ENCODE data around the gene CDC27. TPM values are rescaled to one million over a fixed set of nuclear protein-coding genes. Genes with fewer than 3 reads are reported as not detected.
A peak's percentile ranks its signal among the peaks of the same experiment; 100 is the strongest.

Gene CDC27
- total RNA-seq, 1 donor from 2014 or later: 137 TPM

DNA sequence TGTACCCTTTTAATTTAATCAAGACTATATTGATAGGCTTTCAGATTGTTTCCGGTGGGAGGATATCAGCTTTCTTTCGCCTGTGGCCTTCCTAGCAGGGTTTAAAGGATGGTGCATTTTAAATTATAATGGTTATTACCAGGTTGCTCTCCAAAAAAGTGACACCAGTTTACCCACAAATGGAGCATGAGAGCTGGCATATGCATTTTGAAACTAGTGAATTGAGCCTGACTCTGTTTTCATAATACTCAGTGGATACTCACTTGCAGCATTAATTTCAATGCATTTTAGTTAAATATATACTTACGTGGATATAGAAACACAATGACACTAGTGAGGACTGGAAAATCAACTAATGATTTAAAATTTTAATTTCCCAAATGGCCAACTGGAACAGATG lies 25.8 kb upstream of the CDC27 start:
- Histone ChIP-seq H3K4me2 (ENCODE audit: low read length) (no peak overlapping the region), H3K79me2 (ENCODE audit: insufficient read depth, low read length) (no peaks in the 10 kb centered on the region), H3K27ac (ENCODE audit: low read depth, low read length) (no peak overlapping the region), H2AFZ (ENCODE audit: low read depth, low read length) (no peak overlapping the region), H3K4me1 (ENCODE audit: insufficient read depth, low read length) (no peaks in the 10 kb centered on the region), H3K36me3 (ENCODE audit: insufficient read depth, low read length) (no peaks in the 10 kb centered on the region), H3K9ac (ENCODE audit: low read length) (no peak overlapping the region), H3K9me3 (ENCODE audit: insufficient read depth, low read depth, low read length) (no peaks in the 10 kb centered on the region), H4K20me1 (ENCODE audit: insufficient read depth, low read length) (no peaks in the 10 kb centered on the region), H3K4me3 (ENCODE audit: insufficient read depth, low read depth, low read length) (no peak overlapping the region), H3K27me3 (ENCODE audit: insufficient read depth, low read length) (no peaks in the 10 kb centered on the region)
- Mint-ChIP-seq H3K36me3 (ENCODE audit: low read depth, unreplicated experiment) (peaks cover 5% of the 10 kb centered on the region), H3K27me3 (ENCODE audit: low read depth, unreplicated experiment) (peaks cover 9% of the 10 kb centered on the region), H3K4me1 (ENCODE audit: low read depth, unreplicated experiment) (peaks cover 10% of the 10 kb centered on the region), H3K9me3 (ENCODE audit: unreplicated experiment) (peaks cover 3% of the 10 kb centered on the region), H3K4me3 (ENCODE audit: unreplicated experiment) (no peak overlapping the region), H3K27ac (ENCODE audit: unreplicated experiment) (no peak overlapping the region)
- FAIRE-seq: no peak
- DNase-seq (ENCODE audit: low read depth): no peak
- no peak for TF ChIP-seq EZH2 (IDR thresholded peaks at IDR 0.05; ENCODE audit: insufficient read depth, low read length)
- TF ChIP-seq, protein P1, sequence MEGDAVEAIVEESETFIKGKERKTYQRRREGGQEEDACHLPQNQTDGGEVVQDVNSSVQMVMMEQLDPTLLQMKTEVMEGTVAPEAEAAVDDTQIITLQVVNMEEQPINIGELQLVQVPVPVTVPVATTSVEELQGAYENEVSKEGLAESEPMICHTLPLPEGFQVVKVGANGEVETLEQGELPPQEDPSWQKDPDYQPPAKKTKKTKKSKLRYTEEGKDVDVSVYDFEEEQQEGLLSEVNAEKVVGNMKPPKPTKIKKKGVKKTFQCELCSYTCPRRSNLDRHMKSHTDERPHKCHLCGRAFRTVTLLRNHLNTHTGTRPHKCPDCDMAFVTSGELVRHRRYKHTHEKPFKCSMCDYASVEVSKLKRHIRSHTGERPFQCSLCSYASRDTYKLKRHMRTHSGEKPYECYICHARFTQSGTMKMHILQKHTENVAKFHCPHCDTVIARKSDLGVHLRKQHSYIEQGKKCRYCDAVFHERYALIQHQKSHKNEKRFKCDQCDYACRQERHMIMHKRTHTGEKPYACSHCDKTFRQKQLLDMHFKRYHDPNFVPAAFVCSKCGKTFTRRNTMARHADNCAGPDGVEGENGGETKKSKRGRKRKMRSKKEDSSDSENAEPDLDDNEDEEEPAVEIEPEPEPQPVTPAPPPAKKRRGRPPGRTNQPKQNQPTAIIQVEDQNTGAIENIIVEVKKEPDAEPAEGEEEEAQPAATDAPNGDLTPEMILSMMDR (IDR thresholded peaks at IDR 0.05; ENCODE audit: insufficient read depth, low read depth, low read length): no peak

- no peak overlapping the region for H3K9ac ChIP-seq (ENCODE audit: low read length)
- Mint-ChIP-seq H3K4me1 (ENCODE audit: low read depth, unreplicated experiment) (peaks cover 22% of the 10 kb centered on the region), H3K27me3 (ENCODE audit: low read depth, unreplicated experiment) (peaks cover 6% of the 10 kb centered on the region), H3K36me3 (ENCODE audit: low read depth, unreplicated experiment) (peaks cover 5% of the 10 kb centered on the region), H3K27ac (ENCODE audit: unreplicated experiment) (no peak overlapping the region), H3K4me3 (ENCODE audit: unreplicated experiment) (no peak overlapping the region), H3K9me3 (ENCODE audit: unreplicated experiment) (no peaks in the 10 kb centered on the region)
- no peaks in the 10 kb centered on the region for H3K9me3 ChIP-seq (ENCODE audit: insufficient read depth, low read depth, low read length)
- H3K4me2 ChIP-seq (ENCODE audit: low read length): no peak overlapping the region
- no peak for DNase-seq (ENCODE audit: low read depth)
- no peaks in the 10 kb centered on the region for H3K4me1 ChIP-seq (ENCODE audit: insufficient read depth, low read length)
- H2AFZ ChIP-seq (ENCODE audit: low read depth, low read length): no peak overlapping the region
- H3K27ac ChIP-seq (ENCODE audit: low read depth, low read length): no peak overlapping the region
- H3K36me3 ChIP-seq (ENCODE audit: insufficient read depth, low read length): no peaks in the 10 kb centered on the region
- FAIRE-seq: no peak
- no peak overlapping the region for H3K4me3 ChIP-seq (ENCODE audit: insufficient read depth, low read depth, low read length)
- no peaks in the 10 kb centered on the region for H4K20me1 ChIP-seq (ENCODE audit: insufficient read depth, low read length)
- no peaks in the 10 kb centered on the region for H3K79me2 ChIP-seq (ENCODE audit: insufficient read depth, low read length)
- TF ChIP-seq, protein P1 (IDR thresholded peaks at IDR 0.05; ENCODE audit: insufficient read depth, low read depth, low read length): no peak
- TF ChIP-seq EZH2 (IDR thresholded peaks at IDR 0.05; ENCODE audit: insufficient read depth, low read length): no peak
- no peaks in the 10 kb centered on the region for H3K27me3 ChIP-seq (ENCODE audit: insufficient read depth, low read length)
These were observed 24.4 kb upstream of the CDC27 start for GRCh38 chr17:47213540-47213939.

- Mint-ChIP-seq H3K9me3 (ENCODE audit: unreplicated experiment) (no peaks in the 10 kb centered on the region), H3K4me3 (ENCODE audit: unreplicated experiment) (no peak overlapping the region), H3K36me3 (ENCODE audit: low read depth, unreplicated experiment) (peaks cover 5% of the 10 kb centered on the region), H3K27ac (ENCODE audit: unreplicated experiment) (no peak overlapping the region), H3K4me1 (ENCODE audit: low read depth, unreplicated experiment) (peaks cover 27% of the 10 kb centered on the region), H3K27me3 (ENCODE audit: low read depth, unreplicated experiment) (peaks cover 6% of the 10 kb centered on the region)
- Histone ChIP-seq H4K20me1 (ENCODE audit: insufficient read depth, low read length) (no peaks in the 10 kb centered on the region), H3K4me3 (ENCODE audit: insufficient read depth, low read depth, low read length) (no peak overlapping the region), H3K27me3 (ENCODE audit: insufficient read depth, low read length) (no peaks in the 10 kb centered on the region), H3K9me3 (ENCODE audit: insufficient read depth, low read depth, low read length) (no peaks in the 10 kb centered on the region), H3K4me2 (ENCODE audit: low read length) (no peak overlapping the region), H3K27ac (ENCODE audit: low read depth, low read length) (no peak overlapping the region), H3K36me3 (ENCODE audit: insufficient read depth, low read length) (no peaks in the 10 kb centered on the region), H3K4me1 (ENCODE audit: insufficient read depth, low read length) (no peaks in the 10 kb centered on the region), H2AFZ (ENCODE audit: low read depth, low read length) (peak overlapping the region; percentile 32), H3K9ac (ENCODE audit: low read length) (no peak overlapping the region), H3K79me2 (ENCODE audit: insufficient read depth, low read length) (no peaks in the 10 kb centered on the region)
- TF ChIP-seq EZH2 (IDR thresholded peaks at IDR 0.05; ENCODE audit: insufficient read depth, low read length): no peak
- TF ChIP-seq, protein P1 (IDR thresholded peaks at IDR 0.05; ENCODE audit: insufficient read depth, low read depth, low read length): no peak
- DNase-seq (ENCODE audit: low read depth) (no peak), FAIRE-seq (no peak)
These were observed 23.4 kb upstream of the CDC27 start for GRCh38 chr17:47212458-47212857.
